HG03103 (cell line): ENCODE results near the gene PDLIM1.

Experiments used
- ATAC-seq: cut with Tn5 transposase; IDR thresholded peaks from one replicate; pipeline ENCODE4 v1.9.1; 2021; ENCODE audit warnings: low read depth; ENCODE audit not compliant: unreplicated experiment

The PDLIM1 gene

DNA sequence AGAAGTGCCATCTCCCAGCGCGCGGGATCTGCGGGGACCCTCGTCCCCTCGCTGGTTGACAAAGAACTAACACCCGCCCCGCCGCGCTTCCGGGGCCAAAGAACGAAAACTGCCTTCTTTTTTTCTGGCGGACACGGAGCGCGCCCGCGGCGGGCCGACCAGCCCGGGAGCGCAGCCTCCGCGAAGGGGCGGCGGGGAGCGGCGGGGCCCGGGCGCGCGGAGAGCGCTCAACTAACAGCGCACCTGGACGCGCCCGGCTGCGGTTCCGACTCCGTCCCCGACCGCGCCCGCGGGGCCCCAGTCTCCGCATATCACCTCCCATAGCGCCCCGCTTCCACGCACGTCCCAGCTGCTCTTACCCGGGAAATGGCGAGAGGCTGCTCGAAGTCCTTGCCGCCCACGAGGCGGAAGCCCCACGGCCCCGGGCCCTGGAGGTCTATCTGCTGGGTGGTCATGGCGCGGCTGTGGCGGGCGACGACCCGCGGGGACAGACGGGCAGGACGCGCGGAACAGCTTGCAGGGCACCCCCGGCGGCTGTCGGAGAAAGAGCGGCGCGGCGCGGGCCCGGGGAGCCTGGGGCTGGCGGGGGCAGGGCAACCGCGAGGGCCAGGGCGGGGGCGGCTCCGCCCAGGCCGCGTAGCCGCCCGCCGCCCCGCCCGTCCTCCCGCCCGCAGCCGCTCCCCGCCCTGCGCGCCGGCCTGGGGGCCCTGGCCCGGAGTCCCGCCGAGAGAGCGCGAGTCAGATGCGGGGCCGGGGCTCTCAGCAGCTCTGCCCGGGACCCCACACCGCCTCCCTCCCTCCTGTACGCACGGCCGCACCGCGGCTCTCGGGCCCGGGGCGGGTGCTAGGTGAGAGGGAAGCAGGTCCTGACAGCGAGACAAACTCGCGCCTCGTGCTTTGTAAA, at the start of gene PDLIM1:
Gene PDLIM1 (minus strand): TSS at position 543 of the 904 bp plus-strand sequence. CDS start 88 bp downstream, at position 455.
- ATAC-seq, result peak; percentile 34

GRCh38 chr10:95339863-95340262, 49.1 kb upstream of the PDLIM1 start:
- no peak for ATAC-seq

- ATAC-seq, result no peak
These were observed 46.8 kb upstream of the PDLIM1 start for GRCh38 chr10:95337423-95338160.

DNA sequence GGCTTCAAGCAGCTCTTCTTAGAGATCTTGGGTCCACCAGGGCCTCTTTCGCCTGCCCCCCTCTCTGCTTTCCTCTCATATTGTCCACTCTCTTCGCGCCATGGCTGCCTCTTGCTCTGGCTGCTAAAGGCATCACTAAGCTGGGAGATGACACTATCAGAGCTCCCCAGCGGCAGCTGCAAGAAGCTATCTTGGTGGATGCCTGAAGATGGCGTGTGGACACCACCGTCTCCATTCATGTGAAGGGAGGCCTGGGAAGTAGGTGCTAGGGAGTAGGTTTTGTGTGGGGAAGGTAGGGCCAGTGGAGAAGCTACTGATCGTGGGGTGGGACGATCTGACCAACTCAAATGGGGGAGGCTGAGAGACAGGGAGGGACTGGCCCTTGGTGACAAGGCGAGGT, 45.9 kb upstream of the PDLIM1 start:
- no peak for ATAC-seq

- ATAC-seq, result no peak
These were observed 45.3 kb upstream of the PDLIM1 start for GRCh38 chr10:95335933-95336699.

GRCh38 chr10:95334805-95335144, 44.0 kb upstream of the PDLIM1 start:
- ATAC-seq, result no peak

GRCh38 chr10:95333997-95334804, 43.4 kb upstream of the PDLIM1 start:
- no peak for ATAC-seq

DNA sequence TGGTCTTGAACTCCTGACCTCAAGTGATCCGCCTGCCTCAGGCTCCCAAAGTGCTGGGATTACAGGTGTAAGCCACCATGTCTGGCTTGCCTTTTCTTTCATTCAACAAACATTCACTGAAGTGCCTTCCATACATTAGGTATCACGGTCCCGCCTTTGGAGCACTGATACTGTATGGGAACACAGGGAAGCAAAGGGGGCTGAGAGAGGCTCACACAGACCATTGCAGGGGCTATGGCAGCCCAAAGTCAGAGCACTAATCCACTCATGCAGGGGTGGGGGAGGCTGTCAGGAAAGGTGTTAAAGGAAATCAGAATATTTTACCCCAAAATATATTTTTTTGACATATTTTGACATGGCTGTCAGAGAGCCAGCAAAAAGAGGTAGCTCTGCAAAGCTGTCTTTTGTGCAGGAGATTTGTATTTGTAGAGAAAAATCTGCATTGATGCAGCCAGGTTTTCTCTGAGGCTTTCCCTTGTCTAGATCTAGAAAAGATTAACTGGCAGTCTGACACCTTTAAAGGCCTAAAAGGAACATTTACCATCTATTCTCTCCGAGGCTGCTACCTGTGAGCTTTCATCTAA, 42.0 kb upstream of the PDLIM1 start:
- no peak for ATAC-seq

DNA sequence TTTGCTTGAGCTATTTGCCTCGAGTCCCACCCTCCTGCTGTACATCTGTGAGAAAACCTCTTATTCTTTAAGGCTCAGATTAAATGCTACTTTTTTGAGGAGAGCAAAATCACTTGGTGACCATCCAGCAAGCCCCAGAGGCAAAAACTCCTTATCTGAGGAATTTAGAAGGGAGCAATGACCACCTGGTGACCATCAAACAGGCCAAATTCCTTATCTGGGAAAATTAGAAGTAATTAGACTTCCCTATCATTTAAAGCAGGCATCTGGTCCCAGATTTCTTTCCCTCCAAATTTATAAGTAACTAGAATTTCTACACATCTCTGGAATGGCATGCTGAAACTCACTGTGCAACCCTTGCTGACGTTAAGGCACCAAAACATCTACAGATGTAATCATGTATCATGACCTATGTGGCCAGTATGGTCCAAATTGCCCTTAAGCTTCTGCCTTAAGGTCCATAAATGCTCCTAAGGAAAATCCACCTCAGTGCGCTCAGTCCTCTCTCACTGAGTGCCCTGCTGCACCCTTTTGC, 40.9 kb upstream of the PDLIM1 start:
- no peak for ATAC-seq

GRCh38 chr10:95330966-95331453, 40.2 kb upstream of the PDLIM1 start:
- ATAC-seq, result no peak

GRCh38 chr10:95329296-95329695, 38.5 kb upstream of the PDLIM1 start:
- no peak for ATAC-seq

DNA sequence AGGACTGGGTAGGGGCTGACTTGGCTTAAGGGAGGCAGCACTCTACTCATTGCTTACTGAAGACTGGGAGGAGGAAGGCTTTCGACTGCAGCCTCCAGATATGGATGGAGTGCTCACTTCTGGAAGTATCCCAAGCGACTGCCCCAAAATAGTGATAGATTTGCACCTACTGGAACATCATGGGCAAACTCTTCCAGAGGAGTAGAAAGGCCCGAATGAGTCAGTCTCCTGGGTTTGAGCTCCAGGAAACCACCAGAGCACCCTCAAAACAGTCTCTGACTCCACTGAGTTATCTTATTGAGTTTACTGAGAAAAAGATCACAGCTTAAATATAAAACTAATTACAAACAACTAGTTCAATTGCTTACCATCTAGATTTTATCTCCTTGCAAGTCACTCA, 37.2 kb upstream of the PDLIM1 start:
- no peak for ATAC-seq

DNA sequence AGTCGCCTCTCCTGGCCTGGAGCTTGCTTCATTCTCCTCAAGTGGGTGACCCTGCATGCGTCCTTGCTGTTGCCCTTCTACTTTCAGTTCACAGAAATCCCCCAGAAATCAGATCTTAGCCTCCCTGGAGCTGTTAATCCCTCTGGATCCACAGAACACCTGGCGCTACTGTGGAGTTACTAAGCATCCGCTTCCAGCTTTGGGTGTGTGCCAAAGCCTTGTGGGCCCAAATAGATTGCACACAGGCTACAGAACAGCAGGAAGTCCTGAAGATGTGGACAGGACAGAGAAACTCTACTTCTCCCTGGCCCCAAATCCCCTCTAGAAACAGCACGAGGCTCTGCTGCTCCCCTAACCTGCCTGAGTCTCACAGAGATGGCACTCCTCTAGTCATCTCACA, 36.6 kb upstream of the PDLIM1 start:
- no peak for ATAC-seq

- ATAC-seq, result no peak
These were observed 35.6 kb upstream of the PDLIM1 start for GRCh38 chr10:95326396-95326795.

DNA sequence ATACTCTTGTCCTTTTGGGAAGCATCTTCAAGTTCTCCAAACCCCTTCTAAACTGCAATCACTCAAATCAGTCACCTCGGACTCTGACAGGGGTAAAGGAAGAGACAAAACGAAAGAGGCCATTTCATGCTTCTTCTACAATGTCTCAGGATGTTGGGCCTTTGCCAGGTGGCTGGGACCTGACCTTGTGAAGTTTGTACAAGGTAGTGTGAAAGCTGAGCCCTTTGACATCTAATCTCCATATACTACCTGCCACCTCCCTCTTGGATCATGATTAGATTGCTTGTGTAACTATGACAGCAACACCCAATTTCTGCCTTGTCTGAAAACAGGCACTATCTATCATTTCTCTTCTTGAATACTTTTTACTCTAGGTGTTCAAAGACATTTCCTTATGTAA, 35.1 kb upstream of the PDLIM1 start:
- ATAC-seq, result no peak

- no peak for ATAC-seq
These were observed 33.8 kb upstream of the PDLIM1 start for GRCh38 chr10:95324436-95325268.

GRCh38 chr10:95321554-95322301, 30.9 kb upstream of the PDLIM1 start:
- no peak for ATAC-seq

GRCh38 chr10:95319239-95319638, 28.4 kb upstream of the PDLIM1 start:
- no peak for ATAC-seq
